Tibial nerve (tissue), 3 donors: ENCODE results near the gene GNA12.

ENCODE experiments used
- CTCF ChIP-seq, 5 experiments: fragments of 200-600 bp in 3 of 5; fragments of 450-650 bp in 2 of 5; sonication (generic) in 3 of 5; IDR thresholded peaks; one replicate each; pipeline ENCODE4 v1.5.1; 2016 to 2019; ENCODE audit warnings: antibody characterized with exemption in 5 of 5, mild to moderate bottlenecking in 3 of 5, moderate library complexity in 2 of 5
- POLR2A ChIP-seq, 2 donors: fragments of 450-650 bp; IDR thresholded peaks; one replicate each; pipeline ENCODE4 v1.6.1; 2017; ENCODE audit warnings: antibody characterized with exemption in 2 of 2, mild to moderate bottlenecking in 2 of 2, moderate library complexity in 2 of 2

- TF ChIP-seq CTCF (IDR thresholded peaks at IDR 0.05) (no peak), POLR2A (IDR thresholded peaks at IDR 0.05) (no peak)
These were observed 6.0 kb upstream of the GNA12 start for GRCh38 chr7:2849941-2850766.
